Naive thymus-derived CD8-positive, alpha-beta T cell (primary cell): Measurements from ENCODE around the gene DZIP3. TPM values are rescaled to one million over a fixed set of nuclear protein-coding genes. Genes with fewer than 3 reads are reported as not detected.
A peak's percentile ranks its signal among the peaks of the same experiment; 100 is the strongest.

Source experiments
- ATAC-seq, 2 donors: fragments of 150-1000 bp; cut with Tn5 transposase in 1 of 2; sonication (Bioruptor Pico), chemical (Tn5 transposase) in 1 of 2; 1 replicate in 1 of 2; 2 replicates in 1 of 2; pipeline ENCODE4 v1.10.0; 2021; ENCODE audit warnings: mild to moderate bottlenecking in 2 of 2, moderate library complexity in 2 of 2
- POLR2A ChIA-PET: fragments of 350-600 bp; sonication (Branson Sonifier 250); formaldehyde crosslinking; loops from one replicate; lab custom pipeline; 2021; ENCODE audit warnings: antibody characterized with exemption; lab: Charles Lee
- DNase-seq, 10 donors: peaks; one replicate each; pipeline versions ENCODE4 v3.0.0 to v3.0.0-alpha.2; 2020 to 2022
- H3K27ac Mint-ChIP-seq, 10 donors: one replicate each; pipeline ENCODE4 v1.8.0; 2020 to 2022; ENCODE audit warnings: mild to moderate bottlenecking in 10 of 10, mixed read lengths in 10 of 10, moderate library complexity in 4 of 10, inconsistent platforms in 1 of 10
- H3K27me3 Mint-ChIP-seq, 5 donors: one replicate each; pipeline ENCODE4 v1.8.0; 2021 to 2022; ENCODE audit warnings: mixed read lengths in 5 of 5
- H3K36me3 Mint-ChIP-seq, 3 donors: one replicate each; pipeline ENCODE4 v1.8.0; 2020 to 2022; ENCODE audit warnings: mixed read lengths in 3 of 3, mild to moderate bottlenecking in 2 of 3, inconsistent platforms in 1 of 3
- H3K4me1 Mint-ChIP-seq, 4 donors: one replicate each; pipeline ENCODE4 v1.8.0; 2021 to 2022; ENCODE audit warnings: mixed read lengths in 4 of 4
- H3K4me3 Mint-ChIP-seq, 10 donors: one replicate each; pipeline ENCODE4 v1.8.0; 2020 to 2022; ENCODE audit warnings: mild to moderate bottlenecking in 10 of 10, mixed read lengths in 10 of 10, moderate library complexity in 6 of 10, inconsistent platforms in 1 of 10
- H3K9me3 Mint-ChIP-seq, 9 donors: one replicate each; pipeline ENCODE4 v1.8.0; 2020 to 2022; ENCODE audit warnings: mixed read lengths in 9 of 9, mild to moderate bottlenecking in 3 of 9, inconsistent platforms in 1 of 9, moderate library complexity in 1 of 9
- polyA plus RNA-seq, 3 donors: library from polyadenylated mRNA; unstranded; fragments of 300-500 nt; fragmentation: Illumina TruSeq; gene quantifications; one replicate each; pipeline ENCODE4 v1.2.3, GENCODE V29; 2021
- total RNA-seq, 8 experiments: library from RNA in 2 of 8; stranded (reverse) in 2 of 8; gene quantifications; one replicate each; pipeline ENCODE4 v1.2.3 and lab custom pipeline; 2021 to 2026

The DZIP3 gene
- total and polyA plus RNA-seq, 5 experiments from 2014 or later, result 8.9 to 22.5 (median 15.8) TPM

- peaks cover 0 to 2% (median 0%) of the 10 kb centered on the region in 5 donors for H3K27me3 Mint-ChIP-seq
- H3K4me1 Mint-ChIP-seq, result peaks cover 0 to 2% (median 0%) of the 10 kb centered on the region in 4 donors
- H3K27ac Mint-ChIP-seq, result peak overlapping the region in 1 of 10 donors; percentile 38
- H3K4me3 Mint-ChIP-seq, result no peak overlapping the region
- POLR2A ChIA-PET, result no interaction called here
- H3K9me3 Mint-ChIP-seq, result peaks cover 0 to 8% (median 4%) of the 10 kb centered on the region in 9 donors
- DNase-seq (no peak), ATAC-seq (no peak)
- H3K36me3 Mint-ChIP-seq, result no peaks in the 10 kb centered on the region
Observed at GRCh38 chr3:108719178-108719806, 129.8 kb downstream of the DZIP3 start.

DNA sequence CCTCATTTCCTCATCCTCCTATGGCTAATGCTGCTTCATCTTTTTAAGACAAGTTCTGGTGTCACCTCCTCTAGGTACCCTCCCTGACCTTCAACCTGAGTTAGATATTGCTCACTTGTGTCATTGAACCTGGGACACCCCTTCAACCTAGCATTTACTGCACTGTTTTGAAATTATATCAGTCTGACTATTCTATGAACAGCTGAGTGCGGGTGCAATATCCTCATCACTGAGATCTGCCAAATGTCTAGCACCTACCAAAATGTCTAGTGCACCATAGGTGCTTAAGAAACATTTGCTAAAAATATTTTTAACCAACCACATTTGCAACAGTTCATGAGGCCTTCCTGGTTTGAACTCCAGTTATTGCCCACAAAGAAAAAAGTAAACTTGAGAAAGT, 133.2 kb downstream of the DZIP3 start:
- peaks cover 0 to 6% (median 0%) of the 10 kb centered on the region in 5 donors for H3K27me3 Mint-ChIP-seq
- H3K9me3 Mint-ChIP-seq, result peaks cover 0 to 8% (median 4%) of the 10 kb centered on the region in 9 donors
- ATAC-seq (no peak), DNase-seq (no peak)
- H3K36me3 Mint-ChIP-seq, result no peaks in the 10 kb centered on the region
- POLR2A ChIA-PET, result no interaction called here
- no peak overlapping the region for H3K4me3 Mint-ChIP-seq
- H3K4me1 Mint-ChIP-seq, result peaks cover 0 to 2% (median 0%) of the 10 kb centered on the region in 4 donors
- H3K27ac Mint-ChIP-seq, result no peak overlapping the region

GRCh38 chr3:108724101-108724500, 134.6 kb downstream of the DZIP3 start:
- H3K36me3 Mint-ChIP-seq, result no peaks in the 10 kb centered on the region
- H3K27ac Mint-ChIP-seq, result peak overlapping the region in 3 of 10 donors; percentile 19 to 31 (median 19)
- H3K4me3 Mint-ChIP-seq, result no peak overlapping the region
- peaks cover 0 to 2% (median 0%) of the 10 kb centered on the region in 4 donors for H3K4me1 Mint-ChIP-seq
- no peak for DNase-seq
- peaks cover 0 to 8% (median 4%) of the 10 kb centered on the region in 9 donors for H3K9me3 Mint-ChIP-seq
- POLR2A ChIA-PET, result no interaction called here
- peaks cover 0 to 6% (median 0%) of the 10 kb centered on the region in 5 donors for H3K27me3 Mint-ChIP-seq
- ATAC-seq, result no peak

DNA sequence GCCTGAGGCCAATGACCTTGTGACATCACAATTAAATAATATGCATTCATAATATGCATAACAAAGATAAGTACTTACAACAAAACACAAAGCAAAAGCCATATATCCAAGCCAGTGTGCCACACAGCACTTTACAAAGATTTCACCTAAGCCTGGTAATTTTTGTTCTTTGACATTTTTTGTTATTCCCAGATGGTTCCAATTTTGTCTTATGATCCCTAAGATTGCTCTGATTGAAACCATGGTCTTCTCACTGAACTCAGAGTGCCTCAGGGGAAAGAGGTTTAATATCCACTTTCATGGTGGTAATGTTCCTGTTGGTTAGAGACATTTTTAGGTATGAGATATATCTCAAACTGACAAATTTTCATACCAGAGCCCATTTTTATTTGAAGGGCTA, 138.6 kb downstream of the DZIP3 start:
- Mint-ChIP-seq H3K27me3 (peaks cover 0 to 6% (median 0%) of the 10 kb centered on the region in 5 donors), H3K4me1 (no peaks in the 10 kb centered on the region), H3K27ac (no peak overlapping the region), H3K36me3 (no peaks in the 10 kb centered on the region), H3K4me3 (no peak overlapping the region), H3K9me3 (peaks cover 0 to 2% (median 0%) of the 10 kb centered on the region in 9 donors)
- POLR2A ChIA-PET, result no interaction called here
- no peak for DNase-seq
- ATAC-seq, result no peak

DNA sequence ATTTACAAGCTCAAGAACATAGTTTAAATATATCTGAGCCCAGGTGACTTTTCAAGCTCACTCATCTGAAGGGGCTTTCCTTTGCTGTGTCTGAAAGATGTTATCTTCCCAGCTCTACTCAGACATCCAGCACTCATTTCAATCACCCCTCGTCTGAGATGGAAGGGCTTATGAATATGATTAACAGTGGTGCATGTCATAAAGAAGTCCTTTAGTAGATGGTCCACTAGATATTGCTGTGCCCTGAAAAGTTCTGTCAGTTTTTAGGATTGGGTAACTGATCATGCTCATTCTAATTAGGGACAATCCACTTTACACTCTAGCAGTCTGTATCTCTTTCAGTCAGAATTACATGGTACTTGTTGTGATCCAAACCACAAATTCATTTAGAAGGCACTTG, 139.4 kb downstream of the DZIP3 start:
- no peak for DNase-seq
- no peak overlapping the region for H3K4me3 Mint-ChIP-seq
- no peaks in the 10 kb centered on the region for H3K4me1 Mint-ChIP-seq
- POLR2A ChIA-PET, result no interaction called here
- no peaks in the 10 kb centered on the region for H3K36me3 Mint-ChIP-seq
- H3K27me3 Mint-ChIP-seq, result peaks cover 0 to 6% (median 0%) of the 10 kb centered on the region in 5 donors
- H3K27ac Mint-ChIP-seq, result no peak overlapping the region
- no peak for ATAC-seq
- H3K9me3 Mint-ChIP-seq, result no peaks in the 10 kb centered on the region

DNA sequence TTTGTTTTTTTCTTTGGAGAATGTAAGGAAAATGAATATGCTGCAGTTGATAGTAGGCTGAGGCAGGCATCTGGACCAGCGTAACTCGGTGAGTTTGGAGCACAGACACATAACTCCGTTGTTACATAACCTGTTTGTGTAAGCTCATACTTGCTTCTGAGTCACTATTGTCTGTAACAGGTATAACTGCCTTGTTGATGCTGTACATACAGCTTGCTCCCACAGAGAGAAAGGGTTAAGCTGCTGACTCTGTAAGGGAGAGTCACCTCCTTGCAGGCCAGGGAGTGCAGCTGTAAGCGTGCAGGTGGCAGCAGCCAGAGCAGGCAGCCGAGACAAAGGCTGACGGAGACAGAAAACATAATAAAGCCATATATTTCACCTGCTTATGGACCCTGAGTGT, 147.3 kb downstream of the DZIP3 start:
- Mint-ChIP-seq H3K27ac (no peak overlapping the region), H3K9me3 (no peaks in the 10 kb centered on the region), H3K4me3 (no peak overlapping the region), H3K4me1 (no peaks in the 10 kb centered on the region), H3K36me3 (no peaks in the 10 kb centered on the region), H3K27me3 (peaks cover 0 to 9% (median 1%) of the 10 kb centered on the region in 5 donors)
- POLR2A ChIA-PET, result no interaction called here
- no peak for ATAC-seq
- no peak for DNase-seq

DNA sequence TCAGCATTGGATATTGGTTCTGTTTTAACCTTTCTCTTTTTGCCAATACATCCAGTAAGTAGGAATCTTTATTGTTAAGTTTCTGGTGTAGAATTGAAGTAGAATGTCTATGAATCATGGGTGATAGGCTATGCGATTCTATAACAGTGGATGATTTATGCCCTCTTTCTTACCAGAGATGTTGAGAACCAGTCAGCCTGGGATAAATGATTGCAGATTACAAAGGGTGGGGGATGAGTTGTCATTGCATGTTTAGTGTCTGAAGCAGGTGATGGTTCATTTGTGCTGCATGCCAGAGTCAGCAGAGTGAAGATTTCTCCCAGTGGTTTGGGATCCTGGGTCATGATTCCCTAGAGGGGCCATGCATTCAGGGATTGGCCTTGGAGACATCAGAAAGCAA, 153.4 kb downstream of the DZIP3 start:
- peaks cover 0 to 13% (median 1%) of the 10 kb centered on the region in 5 donors for H3K27me3 Mint-ChIP-seq
- no peak for ATAC-seq
- peaks cover 0 to 9% (median 2%) of the 10 kb centered on the region in 9 donors for H3K9me3 Mint-ChIP-seq
- H3K27ac Mint-ChIP-seq, result no peak overlapping the region
- peaks cover 0 to 2% (median 0%) of the 10 kb centered on the region in 3 donors for H3K36me3 Mint-ChIP-seq
- DNase-seq, result no peak
- no peak overlapping the region for H3K4me3 Mint-ChIP-seq
- no peaks in the 10 kb centered on the region for H3K4me1 Mint-ChIP-seq
- POLR2A ChIA-PET, result no interaction called here

Other genes starting within 250 kb of the DZIP3 start
- gene MYH15, start 79.1 kb upstream of the DZIP3 start, total RNA-seq, result under 1 TPM; 0.05 to 0.47 TPM
- not detected for gene MYH15, start 79.1 kb upstream of the DZIP3 start, polyA plus RNA-seq
- 1 to 10 TPM; 4.8 to 7.8 TPM for gene CIP2A, start 284 bp upstream of the DZIP3 start, total RNA-seq
- gene CIP2A, start 284 bp upstream of the DZIP3 start, polyA plus RNA-seq, result 1 to 10 TPM; 1.7 to 2.9 (median 1.9) TPM
- not detected for gene RETNLB, start 167.7 kb downstream of the DZIP3 start, total RNA-seq
- not detected for gene RETNLB, start 167.7 kb downstream of the DZIP3 start, polyA plus RNA-seq
- gene TRAT1, start 233.1 kb downstream of the DZIP3 start, total RNA-seq, result 10 to 100 TPM; 35.5 to 39.8 TPM
- 10 to 100 TPM; 55.3 to 81.7 (median 56.8) TPM for gene TRAT1, start 233.1 kb downstream of the DZIP3 start, polyA plus RNA-seq